Right lobe of liver (tissue), 6 donors: Measurements from ENCODE around the gene TUFM. TPM values are rescaled to one million over a fixed set of nuclear protein-coding genes. Genes with fewer than 3 reads are reported as not detected.
"Not testable (repeated sequence)": the region's sequence is repeated elsewhere in the genome, so short reads cannot be mapped to it uniquely, and the experiment has no call there.

Experiments used
- ATAC-seq, 4 donors: fragments of 200-7000 bp; cut with Tn5 transposase; one replicate each; pipeline ENCODE4 v1.9.1; 2020; ENCODE audit warnings: mild to moderate bottlenecking in 4 of 4, moderate library complexity in 4 of 4
- DNase-seq, 3 donors: peaks; one replicate each; pipeline ENCODE4 v3.0.0-alpha.2; 2020
- H3K27ac ChIP-seq, 3 donors: fragments of 200-600 bp; one replicate each; pipeline ENCODE4 v1.8.0; 2022
- H3K27me3 ChIP-seq, 2 donors: fragments of 200-600 bp; one replicate each; pipeline ENCODE4 v1.8.0; 2022
- H3K36me3 ChIP-seq, 4 donors: fragments of 200-600 bp; sonication (generic) in 1 of 4; one replicate each; pipeline versions ENCODE4 v1.5.1 to v1.8.0; 2017 to 2022; ENCODE audit warnings: control low read depth in 1 of 4
- H3K4me1 ChIP-seq, 4 donors: fragments of 200-600 bp; sonication (generic) in 1 of 4; one replicate each; pipeline versions ENCODE4 v1.5.1 to v1.8.0; 2017 to 2022; ENCODE audit warnings: control low read depth in 1 of 4
- H3K4me3 ChIP-seq, 3 donors: fragments of 200-600 bp; one replicate each; pipeline ENCODE4 v1.8.0; 2022
- H3K9me3 ChIP-seq, 4 donors: fragments of 200-600 bp; sonication (generic) in 1 of 4; one replicate each; pipeline versions ENCODE4 v1.5.1 to v1.8.0; 2017 to 2022; ENCODE audit warnings: control low read depth in 1 of 4
- POLR2A ChIP-seq: fragments of 450-650 bp; IDR thresholded peaks from one replicate; pipeline ENCODE4 v1.6.1; 2017; ENCODE audit warnings: antibody characterized with exemption, mild to moderate bottlenecking
- WGBS: methylation state at CpG from one replicate; pipeline ENCODE4 v1.1.6; 2018; ENCODE audit warnings: low coverage, low lambda C conversion rate; ENCODE audit not compliant: insufficient coverage; ENCODE audit errors: missing lambda C conversion rate; 5-methylcytosine and 5-hydroxymethylcytosine counted together
- intact Hi-C, 2 donors: fragments of 100-400 bp; cut with DNase I; formaldehyde crosslinking; loops; one replicate each; pipeline versions ENCODE4 v1.11.2 to v1.14.1; 2022
- total RNA-seq, 6 experiments: library from RNA; depleted of rRNA in 2 of 6; stranded (reverse); fragments of >200 nt in 2 of 6; fragmentation: NEBNext Ultra II Directional in 3 of 6; extraction: Animal tissue kit (Norgen Biotek cat#: 25700) in 3 of 6; gene quantifications; one replicate each; pipeline versions ENCODE4 v1.1.0 to v1.2.4, GENCODE V29; 2016 to 2023
- TF ChIP-seq, protein P1 (sequence below), 4 donors: fragments of 200-600 bp in 3 of 4; fragments of 450-650 bp in 1 of 4; IDR thresholded peaks; one replicate each; pipeline versions ENCODE4 v1.5.1 to v1.8.0; 2016 to 2022; ENCODE audit warnings: antibody characterized with exemption in 4 of 4, mild to moderate bottlenecking in 2 of 4
- donor health status: DM: no; HTN: yes; CAD: no.
- donor health status: DM: no; HTN: no; CAD: no.
- donor health status: DM: no; HTN: no; CAD: no.
- donor health status: DM: no; HTN: yes; CAD: no.
- donor health status: DM: no; HTN: yes; CAD: no.

TUFM gene
- total RNA-seq, 6 experiments from 2014 or later = 103 to 169 (median 141) TPM

- TF ChIP-seq POLR2A = no peak
- TF ChIP-seq, protein P1, sequence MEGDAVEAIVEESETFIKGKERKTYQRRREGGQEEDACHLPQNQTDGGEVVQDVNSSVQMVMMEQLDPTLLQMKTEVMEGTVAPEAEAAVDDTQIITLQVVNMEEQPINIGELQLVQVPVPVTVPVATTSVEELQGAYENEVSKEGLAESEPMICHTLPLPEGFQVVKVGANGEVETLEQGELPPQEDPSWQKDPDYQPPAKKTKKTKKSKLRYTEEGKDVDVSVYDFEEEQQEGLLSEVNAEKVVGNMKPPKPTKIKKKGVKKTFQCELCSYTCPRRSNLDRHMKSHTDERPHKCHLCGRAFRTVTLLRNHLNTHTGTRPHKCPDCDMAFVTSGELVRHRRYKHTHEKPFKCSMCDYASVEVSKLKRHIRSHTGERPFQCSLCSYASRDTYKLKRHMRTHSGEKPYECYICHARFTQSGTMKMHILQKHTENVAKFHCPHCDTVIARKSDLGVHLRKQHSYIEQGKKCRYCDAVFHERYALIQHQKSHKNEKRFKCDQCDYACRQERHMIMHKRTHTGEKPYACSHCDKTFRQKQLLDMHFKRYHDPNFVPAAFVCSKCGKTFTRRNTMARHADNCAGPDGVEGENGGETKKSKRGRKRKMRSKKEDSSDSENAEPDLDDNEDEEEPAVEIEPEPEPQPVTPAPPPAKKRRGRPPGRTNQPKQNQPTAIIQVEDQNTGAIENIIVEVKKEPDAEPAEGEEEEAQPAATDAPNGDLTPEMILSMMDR (IDR thresholded peaks at IDR 0.05) = no peak
- H3K4me1 ChIP-seq = peaks cover 0 to 6% (median 3%) of the 10 kb centered on the region in 4 donors
- H3K36me3 ChIP-seq = no peaks in the 10 kb centered on the region
- H3K27ac ChIP-seq = no peak overlapping the region
- no peak overlapping the region for H3K4me3 ChIP-seq
- intact Hi-C loops = no loop called here
- no peak for DNase-seq
- 46% methylated on average over 13 of the region's 24 CpGs for WGBS
- no peaks in the 10 kb centered on the region for H3K9me3 ChIP-seq
- H3K27me3 ChIP-seq = no peaks in the 10 kb centered on the region
- ATAC-seq = no peak
Measured at GRCh38 chr16:28882551-28883160, 36.5 kb upstream of the TUFM start.

- H3K4me3 ChIP-seq, H3K4me1 ChIP-seq, H3K36me3 ChIP-seq, H3K9me3 ChIP-seq, H3K27me3 ChIP-seq, H3K27ac ChIP-seq, intact Hi-C loops, DNase-seq, ATAC-seq: not testable (repeated sequence)
- WGBS = 81% methylated on average over 4 of the region's 4 CpGs
Measured at GRCh38 chr16:28881565-28881964, 35.4 kb upstream of the TUFM start.

GRCh38 chr16:28880955-28881354 is 34.8 kb upstream of the TUFM start:
- H3K4me3 ChIP-seq = no peak overlapping the region
- DNase-seq (no peak), ATAC-seq (no peak)
- H3K4me1 ChIP-seq = peaks cover 0 to 6% (median 3%) of the 10 kb centered on the region in 4 donors
- no peaks in the 10 kb centered on the region for H3K9me3 ChIP-seq
- H3K27ac ChIP-seq = no peak overlapping the region
- intact Hi-C loops = no loop called here
- 50% methylated on average over 4 of the region's 4 CpGs for WGBS
- H3K27me3 ChIP-seq = no peaks in the 10 kb centered on the region
- TF ChIP-seq, protein P1 (IDR thresholded peaks at IDR 0.05) = no peak
- H3K36me3 ChIP-seq = no peaks in the 10 kb centered on the region

DNA sequence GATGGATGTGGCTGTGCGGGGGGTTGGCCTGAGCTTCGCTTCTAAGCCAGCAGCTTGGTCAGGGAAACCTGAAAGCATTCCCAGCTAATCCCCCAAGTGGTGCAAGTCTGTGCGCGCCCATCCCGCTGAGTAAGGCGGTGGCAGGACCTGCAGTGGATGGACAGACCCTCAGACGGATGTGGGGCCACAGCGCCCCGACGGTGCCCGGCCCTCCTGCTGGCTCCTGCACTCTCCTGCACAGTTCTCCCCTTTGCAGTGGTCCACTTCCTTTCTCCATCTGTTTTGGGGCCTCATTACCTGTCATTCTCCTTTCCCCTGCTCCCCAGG is 34.4 kb upstream of the TUFM start:
- Histone ChIP-seq H3K27me3 (no peaks in the 10 kb centered on the region), H3K36me3 (no peaks in the 10 kb centered on the region), H3K4me3 (no peak overlapping the region), H3K9me3 (no peaks in the 10 kb centered on the region), H3K27ac (no peak overlapping the region), H3K4me1 (peaks cover 0 to 6% (median 3%) of the 10 kb centered on the region in 4 donors)
- TF ChIP-seq, protein P1 (IDR thresholded peaks at IDR 0.05) = no peak
- no peak for TF ChIP-seq POLR2A
- DNase-seq (no peak), ATAC-seq (no peak)
- intact Hi-C loops = no loop called here
- no CpG with 5 or more reads among the region's 11 CpGs for WGBS

- peak overlapping the region; percentile 50 to 62 (median 51) for H3K4me3 ChIP-seq
- TF ChIP-seq POLR2A = no peak
- TF ChIP-seq, protein P1 (IDR thresholded peaks at IDR 0.05) = peak in 2 of 4 donors; percentile 5 to 18
- DNase-seq = peak; percentile 81 to 85 (median 85)
- 5% methylated on average over 10 of the region's 66 CpGs for WGBS
- H3K9me3 ChIP-seq = no peaks in the 10 kb centered on the region
- H3K36me3 ChIP-seq = no peaks in the 10 kb centered on the region
- peak; percentile 86 to 97 (median 92) for ATAC-seq
- H3K27ac ChIP-seq = no peak overlapping the region
- peaks cover 0 to 6% (median 3%) of the 10 kb centered on the region in 4 donors for H3K4me1 ChIP-seq
- intact Hi-C loops = no loop called here
- no peaks in the 10 kb centered on the region for H3K27me3 ChIP-seq
Measured at GRCh38 chr16:28879841-28880588, 33.9 kb upstream of the TUFM start.
